Left cardiac atrium (tissue), 4 donors: ENCODE results near the gene KRT17. TPM values are rescaled to one million over a fixed set of nuclear protein-coding genes. Genes with fewer than 3 reads are reported as not detected.
A peak's percentile ranks its signal among the peaks of the same experiment; 100 is the strongest.
"Not testable (repeated sequence)": the region's sequence is repeated elsewhere in the genome, so short reads cannot be mapped to it uniquely, and the experiment has no call there.

Experiments used
- ATAC-seq, 2 donors: fragments of 200-7000 bp; cut with Tn5 transposase; one replicate each; pipeline ENCODE4 v1.9.1; 2020; ENCODE audit warnings: mild to moderate bottlenecking in 2 of 2, moderate library complexity in 2 of 2
- DNase-seq: peaks from one replicate; pipeline ENCODE4 v3.0.0-alpha.2; 2020
- intact Hi-C, 2 donors: fragments of 100-400 bp; cut with DNase I; formaldehyde crosslinking; loops; one replicate each; pipeline versions ENCODE4 v1.14.1 to v1.15.1; 2022 to 2023
- total RNA-seq, 2 donors: library from RNA; stranded (reverse); fragmentation: NEBNext Ultra II Directional; extraction: Animal tissue kit (Norgen Biotek cat#: 25700); gene quantifications; one replicate each; pipeline ENCODE4 v1.2.1, GENCODE V29; 2021
- donor health status: DM: no; HTN: yes; CAD: no.
- donor health status: DM: no; HTN: yes; CAD: no; lungs with severe emphysema.
- donor health status: DM: yes; HTN: yes; CAD: no.
- donor health status: Dilated cardiomyopathy.

Gene KRT17
- total RNA-seq, 2 donors from 2014 or later = not detected

GRCh38 chr17:41638941-41639340, 14.6 kb upstream of the KRT17 start:
- intact Hi-C loops = no loop called here
- no peak for ATAC-seq
- no peak for DNase-seq

GRCh38 chr17:41638194-41638593, 13.8 kb upstream of the KRT17 start:
- no peak for DNase-seq

GRCh38 chr17:41636652-41637051, 12.3 kb upstream of the KRT17 start:
- no peak for ATAC-seq
- intact Hi-C loops = no loop called here
- no peak for DNase-seq

More at GRCh38 chr17:41638194-41638593, 13.8 kb upstream of the KRT17 start:
- ATAC-seq = no peak
- intact Hi-C loops = no loop called here

GRCh38 chr17:41635121-41636097, 11.0 kb upstream of the KRT17 start:
- ATAC-seq = peak; percentile 69 to 71
- peak; percentile 50 for DNase-seq
- intact Hi-C loops = no loop called here

GRCh38 chr17:41634639-41635038, 10.3 kb upstream of the KRT17 start:
- intact Hi-C loops = no loop called here
- DNase-seq = no peak
- peak in 1 of 2 donors; percentile 6 for ATAC-seq

GRCh38 chr17:41633556-41634199, 9.3 kb upstream of the KRT17 start:
- no peak for DNase-seq
- intact Hi-C loops = no loop called here
- ATAC-seq = no peak

- DNase-seq = no peak
- ATAC-seq = no peak
- intact Hi-C loops = no loop called here
These were observed 8.2 kb upstream of the KRT17 start for GRCh38 chr17:41632482-41633105.

GRCh38 chr17:41631898-41632285, 7.5 kb upstream of the KRT17 start:
- no peak for ATAC-seq
- intact Hi-C loops = no loop called here
- DNase-seq = no peak

GRCh38 chr17:41631025-41631897, 6.9 kb upstream of the KRT17 start:
- DNase-seq (no peak), ATAC-seq (no peak)
- intact Hi-C loops = no loop called here

GRCh38 chr17:41629826-41630670, 5.7 kb upstream of the KRT17 start:
- DNase-seq = peak; percentile 3
- ATAC-seq = no peak
- intact Hi-C loops = no loop called here

GRCh38 chr17:41629316-41629715, 4.9 kb upstream of the KRT17 start:
- intact Hi-C loops = no loop called here
- DNase-seq = no peak
- ATAC-seq = no peak

- intact Hi-C loops, DNase-seq, ATAC-seq: not testable (repeated sequence)
These were observed 4.4 kb upstream of the KRT17 start for GRCh38 chr17:41628621-41629255.

- intact Hi-C loops, ATAC-seq, DNase-seq: not testable (repeated sequence)
These were observed 3.6 kb upstream of the KRT17 start for GRCh38 chr17:41628073-41628370.

GRCh38 chr17:41627316-41628072, 3.1 kb upstream of the KRT17 start:
- intact Hi-C loops = no loop called here
- no peak for DNase-seq
- no peak for ATAC-seq

GRCh38 chr17:41626914-41627295, 2.5 kb upstream of the KRT17 start:
- ATAC-seq, DNase-seq, intact Hi-C loops: not testable (repeated sequence)

GRCh38 chr17:41626028-41626913, 1.9 kb upstream of the KRT17 start:
- intact Hi-C loops = not testable (repeated sequence)

More at GRCh38 chr17:41626028-41626913, 1.9 kb upstream of the KRT17 start:
- not testable (repeated sequence) for ATAC-seq, DNase-seq
